ENCODE results near the gene SMAD2.

The SMAD2 gene

GRCh38 chr18:47950511-47950910 is 20.1 kb upstream of the SMAD2 start:
- no peak for DNase-seq
- no peak overlapping the region for H3K27ac Mint-ChIP-seq
- ATAC-seq (replicated peaks): no peak
- no peaks in the 10 kb centered on the region for H3K36me3 Mint-ChIP-seq (ENCODE audit: insufficient read depth)
- peaks cover 0 to 5% of the 10 kb centered on the region in 2 donors for H3K27me3 Mint-ChIP-seq
- no peak overlapping the region for H3K4me3 Mint-ChIP-seq
- H3K9me3 Mint-ChIP-seq: no peaks in the 10 kb centered on the region
- peaks cover 8 to 15% of the 10 kb centered on the region in 2 donors for H3K4me1 Mint-ChIP-seq (ENCODE audit: low read depth in 2 of 2)

GRCh38 chr18:47949202-47949601 is 18.7 kb upstream of the SMAD2 start:
- DNase-seq: no peak
- Mint-ChIP-seq H3K27me3 (peaks cover 11 to 12% of the 10 kb centered on the region in 2 donors), H3K4me3 (no peak overlapping the region), H3K36me3 (ENCODE audit: insufficient read depth) (no peaks in the 10 kb centered on the region), H3K27ac (no peak overlapping the region), H3K9me3 (no peaks in the 10 kb centered on the region), H3K4me1 (ENCODE audit: low read depth in 2 of 2) (peaks cover 8 to 16% of the 10 kb centered on the region in 2 donors)
- no peak for ATAC-seq (replicated peaks)

- H3K9me3 Mint-ChIP-seq: no peaks in the 10 kb centered on the region
- no peak for ATAC-seq (replicated peaks)
These were observed 16.4 kb upstream of the SMAD2 start for GRCh38 chr18:47946889-47947288.

GRCh38 chr18:47944972-47945852 is 14.8 kb upstream of the SMAD2 start:
- Mint-ChIP-seq H3K36me3 (ENCODE audit: insufficient read depth) (no peaks in the 10 kb centered on the region), H3K4me1 (ENCODE audit: low read depth in 2 of 2) (peaks cover 0 to 5% of the 10 kb centered on the region in 2 donors), H3K4me3 (no peak overlapping the region), H3K27me3 (peaks cover 24 to 25% of the 10 kb centered on the region in 2 donors), H3K9me3 (no peaks in the 10 kb centered on the region), H3K27ac (no peak overlapping the region)
- DNase-seq (no peak), ATAC-seq (replicated peaks) (peak; percentile 51)

More at GRCh38 chr18:47946889-47947288, 16.4 kb upstream of the SMAD2 start:
- Mint-ChIP-seq H3K4me3 (no peak overlapping the region), H3K27me3 (peaks cover 22 to 24% of the 10 kb centered on the region in 2 donors), H3K27ac (no peak overlapping the region), H3K4me1 (ENCODE audit: low read depth in 2 of 2) (peaks cover 0 to 6% of the 10 kb centered on the region in 2 donors), H3K36me3 (ENCODE audit: insufficient read depth) (no peaks in the 10 kb centered on the region)
- no peak for DNase-seq

GRCh38 chr18:47936952-47937351 is 6.5 kb upstream of the SMAD2 start:
- Mint-ChIP-seq H3K27me3 (peaks cover 0 to 7% of the 10 kb centered on the region in 2 donors), H3K36me3 (ENCODE audit: insufficient read depth) (no peaks in the 10 kb centered on the region), H3K4me3 (no peak overlapping the region), H3K27ac (no peak overlapping the region), H3K4me1 (ENCODE audit: low read depth in 2 of 2) (peaks cover 0 to 5% of the 10 kb centered on the region in 2 donors), H3K9me3 (no peaks in the 10 kb centered on the region)
- ATAC-seq (replicated peaks) (no peak), DNase-seq (no peak)

GRCh38 chr18:47935321-47936055 is 5.0 kb upstream of the SMAD2 start:
- H3K4me3 Mint-ChIP-seq: no peak overlapping the region
- peaks cover 0 to 7% of the 10 kb centered on the region in 2 donors for H3K27me3 Mint-ChIP-seq
- ATAC-seq (replicated peaks) (no peak), DNase-seq (no peak)
- H3K9me3 Mint-ChIP-seq: no peaks in the 10 kb centered on the region
- H3K27ac Mint-ChIP-seq: no peak overlapping the region
- peaks cover 0 to 10% of the 10 kb centered on the region in 2 donors for H3K4me1 Mint-ChIP-seq (ENCODE audit: low read depth in 2 of 2)
- H3K36me3 Mint-ChIP-seq (ENCODE audit: insufficient read depth): no peaks in the 10 kb centered on the region

- Mint-ChIP-seq H3K27ac (no peak overlapping the region), H3K27me3 (no peaks in the 10 kb centered on the region), H3K4me3 (no peak overlapping the region), H3K36me3 (ENCODE audit: insufficient read depth) (peaks cover 8% of the 10 kb centered on the region), H3K4me1 (ENCODE audit: low read depth in 2 of 2) (peaks cover 20 to 24% of the 10 kb centered on the region in 2 donors), H3K9me3 (no peaks in the 10 kb centered on the region)
- ATAC-seq (replicated peaks) (no peak), DNase-seq (no peak)
These were observed 2.1 kb upstream of the SMAD2 start for GRCh38 chr18:47932603-47933002.

- ATAC-seq (replicated peaks): no peak
- no peaks in the 10 kb centered on the region for H3K9me3 Mint-ChIP-seq
- H3K27me3 Mint-ChIP-seq: no peaks in the 10 kb centered on the region
- peak overlapping the region; percentile 86 to 88 for H3K27ac Mint-ChIP-seq
- H3K4me1 Mint-ChIP-seq (ENCODE audit: low read depth in 2 of 2): peaks cover 22 to 25% of the 10 kb centered on the region in 2 donors
- H3K4me3 Mint-ChIP-seq: peak overlapping the region in 1 of 2 donors; percentile 71
- H3K36me3 Mint-ChIP-seq (ENCODE audit: insufficient read depth): peaks cover 8% of the 10 kb centered on the region
- no peak for DNase-seq
These were observed 1.7 kb upstream of the SMAD2 start for GRCh38 chr18:47932190-47932589.

- no peaks in the 10 kb centered on the region for H3K27me3 Mint-ChIP-seq
- H3K27ac Mint-ChIP-seq: peak overlapping the region; percentile 86 to 88
- DNase-seq (peak in 1 of 3 experiments; percentile 13), ATAC-seq (replicated peaks) (no peak)
- H3K9me3 Mint-ChIP-seq: no peaks in the 10 kb centered on the region
- H3K4me3 Mint-ChIP-seq: peak overlapping the region; percentile 71 to 74
- peaks cover 8% of the 10 kb centered on the region for H3K36me3 Mint-ChIP-seq (ENCODE audit: insufficient read depth)
- H3K4me1 Mint-ChIP-seq (ENCODE audit: low read depth in 2 of 2): peaks cover 26% of the 10 kb centered on the region in 2 donors
These were observed 1.3 kb upstream of the SMAD2 start for GRCh38 chr18:47931718-47932103.

- Mint-ChIP-seq H3K27me3 (no peaks in the 10 kb centered on the region), H3K4me3 (peak overlapping the region; percentile 71 to 74), H3K4me1 (ENCODE audit: low read depth in 2 of 2) (peaks cover 30 to 32% of the 10 kb centered on the region in 2 donors), H3K36me3 (ENCODE audit: insufficient read depth) (peaks cover 8% of the 10 kb centered on the region), H3K9me3 (no peaks in the 10 kb centered on the region), H3K27ac (peak overlapping the region; percentile 86 to 88)
- peak; percentile 87 to 92 (median 91) for DNase-seq
- peak; percentile 77 for ATAC-seq (replicated peaks)
These were observed 665 bp upstream of the SMAD2 start for GRCh38 chr18:47930931-47931717.

- peaks cover 39 to 46% of the 10 kb centered on the region in 2 donors for H3K4me1 Mint-ChIP-seq (ENCODE audit: low read depth in 2 of 2)
- H3K36me3 Mint-ChIP-seq (ENCODE audit: insufficient read depth): peaks cover 8% of the 10 kb centered on the region
- H3K27me3 Mint-ChIP-seq: no peaks in the 10 kb centered on the region
- no peak for ATAC-seq (replicated peaks)
- peak overlapping the region; percentile 79 to 89 for H3K4me3 Mint-ChIP-seq
- H3K27ac Mint-ChIP-seq: peak overlapping the region; percentile 86
- no peaks in the 10 kb centered on the region for H3K9me3 Mint-ChIP-seq
- DNase-seq: peak in 1 of 3 experiments; percentile 2
These were observed 719 bp downstream of the SMAD2 start for GRCh38 chr18:47929681-47930198.

- ATAC-seq (replicated peaks): no peak
- peak overlapping the region; percentile 79 to 89 for H3K4me3 Mint-ChIP-seq
- no peaks in the 10 kb centered on the region for H3K9me3 Mint-ChIP-seq
- DNase-seq: no peak
- H3K4me1 Mint-ChIP-seq (ENCODE audit: low read depth in 2 of 2): peaks cover 43 to 50% of the 10 kb centered on the region in 2 donors
- no peaks in the 10 kb centered on the region for H3K27me3 Mint-ChIP-seq
- H3K27ac Mint-ChIP-seq: peak overlapping the region; percentile 86
- peaks cover 11% of the 10 kb centered on the region for H3K36me3 Mint-ChIP-seq (ENCODE audit: insufficient read depth)
These were observed 2.0 kb downstream of the SMAD2 start for GRCh38 chr18:47928466-47928865.

Measured in effector memory CD8-positive, alpha-beta T cell (primary cell).